Activated T-helper 1 cell treated with anti-CD3 and anti-CD28 coated beads, Interleukin-12 subunit alpha, Interleukin-12 subunit beta, Interleukin-2, Interleukin-4 antibody, amounts not matched to agents 30 ng/mL and 10 ng/mL and 1 ng/mL, durations not matched to agents 14 hours and 24 hours and 36 hours (primary cell): ENCODE measurements around the gene IGF1R. TPM values are rescaled to one million over a fixed set of nuclear protein-coding genes. Genes with fewer than 3 reads are reported as not detected.

Source experiments
- DNase-seq: peaks from one replicate; pipeline ENCODE4 v3.0.0; 2021; ENCODE audit warnings: low spot score
- H3K27ac Mint-ChIP-seq: one replicate; pipeline ENCODE4 v1.8.0; 2021; ENCODE audit warnings: mild to moderate bottlenecking, mixed read lengths
- H3K27me3 Mint-ChIP-seq: one replicate; pipeline ENCODE4 v1.8.0; 2022; ENCODE audit warnings: mild to moderate bottlenecking, moderate library complexity, mixed read lengths; ENCODE audit not compliant: insufficient read depth
- H3K36me3 Mint-ChIP-seq: one replicate; pipeline ENCODE4 v1.8.0; 2021; ENCODE audit warnings: low read depth, mixed read lengths
- H3K4me1 Mint-ChIP-seq: one replicate; pipeline ENCODE4 v1.8.0; 2021; ENCODE audit warnings: low read depth, mixed read lengths
- H3K4me3 Mint-ChIP-seq: one replicate; pipeline ENCODE4 v1.8.0; 2021; ENCODE audit warnings: mild to moderate bottlenecking, moderate library complexity, mixed read lengths
- H3K9me3 Mint-ChIP-seq: one replicate; pipeline ENCODE4 v1.8.0; 2021; ENCODE audit warnings: mixed read lengths
- intact Hi-C: fragments of 100-400 bp; cut with micrococcal nuclease; formaldehyde crosslinking; loops from one replicate; pipeline ENCODE4 v1.15.1; 2024
- total RNA-seq: library from RNA; stranded (reverse); gene quantifications from 2 replicates; pipeline ENCODE4 v1.2.3, GENCODE V29; 2022

Gene IGF1R
- total RNA-seq, 1 donor from 2014 or later: 38.7 TPM

DNA sequence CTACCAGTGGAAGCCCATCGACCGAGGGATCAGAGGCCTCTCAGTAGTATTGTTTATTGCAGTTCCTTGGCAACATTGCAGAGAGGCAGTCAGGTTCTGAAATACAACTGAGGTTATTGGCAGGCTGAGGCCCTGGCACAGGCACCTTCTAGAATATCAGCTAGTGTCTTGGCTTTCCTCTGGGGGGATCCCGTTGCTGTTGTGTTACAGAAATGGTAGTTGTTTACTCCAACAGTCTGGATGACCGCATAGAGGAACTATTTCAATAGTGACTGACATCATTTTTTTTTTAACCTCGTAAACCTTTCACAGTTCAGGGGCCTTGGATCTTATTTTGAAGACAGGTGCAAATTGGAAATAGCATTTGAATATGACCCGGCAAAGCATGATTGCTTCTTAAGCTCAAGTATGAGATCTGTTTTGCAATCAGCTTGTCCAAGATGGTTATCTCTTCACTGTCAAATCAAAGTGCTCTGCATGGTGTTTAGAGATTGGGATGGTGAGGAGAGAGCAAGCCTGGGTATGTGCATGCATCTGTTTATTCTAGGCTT, 295.3 kb downstream of the IGF1R start:
- DNase-seq: no peak
- Mint-ChIP-seq H3K27ac (no peak overlapping the region), H3K4me3 (no peak overlapping the region), H3K9me3 (no peaks in the 10 kb centered on the region), H3K4me1 (peaks cover 2% of the 10 kb centered on the region), H3K27me3 (no peaks in the 10 kb centered on the region), H3K36me3 (peaks cover 11% of the 10 kb centered on the region)
- intact Hi-C loops: no loop called here

DNA sequence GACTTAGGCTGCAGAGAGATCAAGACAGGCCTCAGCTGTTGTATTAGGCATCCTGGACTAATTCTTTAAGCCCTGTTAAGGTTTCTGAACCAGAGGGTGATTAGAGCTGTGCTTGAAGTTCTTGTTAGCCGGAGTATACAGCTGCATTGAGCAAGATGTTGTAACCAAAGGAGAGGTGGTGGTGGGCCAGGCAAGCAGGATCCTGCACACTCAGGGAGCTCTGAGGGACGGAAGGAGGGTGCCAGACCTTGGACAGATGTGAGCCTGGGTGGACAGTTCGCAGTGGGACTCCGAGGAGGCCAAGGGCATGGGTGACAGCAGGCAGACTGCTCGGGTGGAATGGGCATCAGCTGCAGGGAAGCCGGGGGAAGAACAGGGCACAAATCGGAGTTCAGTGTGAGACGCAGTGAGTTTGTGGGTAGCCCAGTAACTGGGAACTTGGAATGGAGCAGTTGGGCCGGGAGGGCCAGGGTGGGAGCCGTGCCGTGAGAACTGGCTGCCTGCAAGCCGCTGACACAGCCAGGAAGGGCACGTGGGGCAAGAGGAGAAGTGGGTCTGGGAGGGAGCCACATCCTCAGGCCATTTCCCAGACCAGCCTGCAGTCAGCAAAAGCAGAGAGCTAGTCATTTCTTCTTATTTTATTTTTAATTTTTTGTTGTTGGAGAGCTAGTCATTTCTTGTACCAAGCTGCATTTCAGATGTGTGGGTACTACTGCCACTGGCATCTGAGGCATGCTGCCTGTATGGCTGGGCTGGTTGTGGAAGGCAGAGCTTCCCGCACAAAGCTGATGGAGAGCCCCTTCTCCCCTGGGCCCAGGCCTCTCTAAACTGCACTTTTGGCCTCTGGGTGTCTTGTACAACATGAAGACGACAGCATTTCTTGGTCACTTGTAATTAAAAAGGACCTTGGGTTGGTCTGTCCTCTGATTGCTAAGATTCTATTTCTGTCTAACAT, 298.2 kb downstream of the IGF1R start:
- Mint-ChIP-seq H3K27ac (no peak overlapping the region), H3K4me1 (no peaks in the 10 kb centered on the region), H3K4me3 (no peak overlapping the region), H3K36me3 (peaks cover 13% of the 10 kb centered on the region), H3K9me3 (no peaks in the 10 kb centered on the region), H3K27me3 (no peaks in the 10 kb centered on the region)
- DNase-seq: no peak
- intact Hi-C loops: no loop called here

DNA sequence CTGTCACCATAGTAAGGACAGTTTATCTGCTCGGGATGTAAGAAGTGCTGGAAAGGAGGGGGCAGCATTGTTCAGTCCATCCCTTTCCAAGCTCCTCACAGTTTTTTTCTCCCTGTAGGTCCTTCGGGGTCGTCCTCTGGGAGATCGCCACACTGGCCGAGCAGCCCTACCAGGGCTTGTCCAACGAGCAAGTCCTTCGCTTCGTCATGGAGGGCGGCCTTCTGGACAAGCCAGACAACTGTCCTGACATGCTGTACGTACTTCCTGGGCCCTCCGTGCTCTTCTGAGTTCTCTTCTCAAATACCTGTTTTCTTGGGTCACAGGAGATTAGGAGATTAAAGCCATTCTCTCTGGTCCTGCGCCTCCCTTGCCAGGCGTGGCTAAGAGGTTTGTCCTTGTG, 300.1 kb downstream of the IGF1R start:
- Mint-ChIP-seq H3K9me3 (no peaks in the 10 kb centered on the region), H3K27ac (no peak overlapping the region), H3K27me3 (no peaks in the 10 kb centered on the region), H3K4me1 (peaks cover 17% of the 10 kb centered on the region), H3K36me3 (peaks cover 8% of the 10 kb centered on the region), H3K4me3 (no peak overlapping the region)
- DNase-seq: no peak
- intact Hi-C loops: no loop called here

DNA sequence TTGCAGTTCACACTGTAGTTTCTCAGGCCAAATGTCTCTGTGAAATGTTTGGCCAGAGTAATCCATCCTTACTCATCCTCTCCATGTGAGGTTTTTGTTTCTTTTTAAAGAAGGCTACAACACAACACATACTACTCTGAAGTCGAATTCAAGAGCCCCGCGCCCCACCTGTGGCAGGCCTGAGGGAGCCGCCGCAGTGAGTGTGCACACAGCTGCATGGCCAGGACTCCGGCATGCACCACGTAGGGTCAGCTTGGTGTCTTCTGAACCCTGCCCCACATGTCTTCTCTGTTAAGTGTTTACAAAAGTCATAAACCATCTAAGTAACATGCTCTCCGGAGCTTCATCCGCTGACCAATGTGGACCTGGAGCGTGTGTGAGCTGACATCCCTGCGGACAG, 300.6 kb downstream of the IGF1R start:
- intact Hi-C loops: no loop called here
- H3K4me1 Mint-ChIP-seq: peaks cover 20% of the 10 kb centered on the region
- H3K9me3 Mint-ChIP-seq: no peaks in the 10 kb centered on the region
- DNase-seq: no peak
- H3K27ac Mint-ChIP-seq: no peak overlapping the region
- no peak overlapping the region for H3K4me3 Mint-ChIP-seq
- H3K36me3 Mint-ChIP-seq: peaks cover 8% of the 10 kb centered on the region
- H3K27me3 Mint-ChIP-seq: no peaks in the 10 kb centered on the region

DNA sequence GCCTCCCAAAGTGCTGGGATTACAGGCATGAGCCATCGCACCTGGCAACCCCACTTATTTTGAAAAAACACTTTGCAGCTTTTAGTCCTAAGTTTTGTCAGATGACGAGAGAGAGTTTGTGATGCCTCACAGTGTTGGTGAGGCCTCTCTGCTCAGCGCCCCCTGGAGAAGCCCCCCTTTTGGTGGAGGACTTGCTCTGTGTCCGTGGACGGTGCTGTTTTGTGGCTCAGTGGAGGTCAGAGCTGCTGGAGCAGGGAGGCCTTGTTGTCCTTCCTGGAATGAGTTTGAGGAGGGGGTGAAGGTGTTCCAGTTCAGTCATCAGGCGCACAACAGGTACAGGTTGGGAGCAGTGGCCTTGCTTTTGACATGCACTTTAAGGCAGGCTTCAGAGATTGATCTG, 301.3 kb downstream of the IGF1R start:
- Mint-ChIP-seq H3K27me3 (no peaks in the 10 kb centered on the region), H3K36me3 (peaks cover 8% of the 10 kb centered on the region), H3K9me3 (no peaks in the 10 kb centered on the region), H3K27ac (no peak overlapping the region), H3K4me3 (no peak overlapping the region), H3K4me1 (peaks cover 20% of the 10 kb centered on the region)
- intact Hi-C loops: no loop called here
- no peak for DNase-seq

DNA sequence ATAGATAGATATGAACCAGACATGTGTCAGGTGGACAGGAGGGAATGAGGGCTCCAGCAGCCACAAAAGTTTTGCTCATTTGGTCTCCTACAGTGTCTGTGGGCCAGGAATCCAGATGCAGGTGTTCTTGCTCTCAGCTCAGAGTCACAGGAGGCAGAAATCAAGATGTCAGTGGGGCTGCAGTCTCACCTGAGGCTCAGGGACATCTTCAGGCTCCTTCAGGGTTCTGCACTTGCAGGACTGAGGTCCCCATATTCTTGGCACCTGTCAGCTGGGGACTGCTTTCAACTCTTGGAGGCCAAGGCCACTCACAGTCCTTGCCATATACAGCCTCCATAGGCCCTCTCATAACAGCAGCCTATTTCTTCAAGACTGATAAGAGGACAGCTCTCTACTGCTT, 301.9 kb downstream of the IGF1R start:
- H3K36me3 Mint-ChIP-seq: peaks cover 8% of the 10 kb centered on the region
- no peaks in the 10 kb centered on the region for H3K9me3 Mint-ChIP-seq
- H3K27me3 Mint-ChIP-seq: no peaks in the 10 kb centered on the region
- peaks cover 20% of the 10 kb centered on the region for H3K4me1 Mint-ChIP-seq
- no peak overlapping the region for H3K4me3 Mint-ChIP-seq
- intact Hi-C loops: no loop called here
- H3K27ac Mint-ChIP-seq: no peak overlapping the region
- no peak for DNase-seq

DNA sequence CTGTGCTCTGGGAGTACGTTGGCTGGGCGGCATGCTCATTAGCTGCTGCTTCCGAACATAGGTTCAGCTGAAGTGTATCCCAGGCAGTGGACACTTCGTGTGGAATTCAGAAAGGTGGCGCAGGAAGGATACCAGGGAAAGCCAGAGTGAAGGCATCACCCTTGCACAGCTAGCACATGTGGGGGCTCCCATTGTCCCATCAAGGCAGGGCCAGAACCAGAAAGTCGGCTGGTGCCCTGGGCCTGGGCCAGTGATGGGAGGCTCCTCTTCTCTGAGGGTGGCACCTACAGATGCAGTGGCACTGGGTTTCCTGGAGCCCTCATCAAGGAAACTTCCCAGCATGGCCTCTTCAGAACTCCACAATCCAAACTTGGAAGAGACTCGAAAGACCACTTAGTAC, 302.7 kb downstream of the IGF1R start:
- Mint-ChIP-seq H3K27me3 (no peaks in the 10 kb centered on the region), H3K27ac (no peak overlapping the region), H3K4me1 (peaks cover 20% of the 10 kb centered on the region), H3K9me3 (no peaks in the 10 kb centered on the region), H3K4me3 (no peak overlapping the region), H3K36me3 (peaks cover 8% of the 10 kb centered on the region)
- DNase-seq: no peak
- intact Hi-C loops: no loop called here

DNA sequence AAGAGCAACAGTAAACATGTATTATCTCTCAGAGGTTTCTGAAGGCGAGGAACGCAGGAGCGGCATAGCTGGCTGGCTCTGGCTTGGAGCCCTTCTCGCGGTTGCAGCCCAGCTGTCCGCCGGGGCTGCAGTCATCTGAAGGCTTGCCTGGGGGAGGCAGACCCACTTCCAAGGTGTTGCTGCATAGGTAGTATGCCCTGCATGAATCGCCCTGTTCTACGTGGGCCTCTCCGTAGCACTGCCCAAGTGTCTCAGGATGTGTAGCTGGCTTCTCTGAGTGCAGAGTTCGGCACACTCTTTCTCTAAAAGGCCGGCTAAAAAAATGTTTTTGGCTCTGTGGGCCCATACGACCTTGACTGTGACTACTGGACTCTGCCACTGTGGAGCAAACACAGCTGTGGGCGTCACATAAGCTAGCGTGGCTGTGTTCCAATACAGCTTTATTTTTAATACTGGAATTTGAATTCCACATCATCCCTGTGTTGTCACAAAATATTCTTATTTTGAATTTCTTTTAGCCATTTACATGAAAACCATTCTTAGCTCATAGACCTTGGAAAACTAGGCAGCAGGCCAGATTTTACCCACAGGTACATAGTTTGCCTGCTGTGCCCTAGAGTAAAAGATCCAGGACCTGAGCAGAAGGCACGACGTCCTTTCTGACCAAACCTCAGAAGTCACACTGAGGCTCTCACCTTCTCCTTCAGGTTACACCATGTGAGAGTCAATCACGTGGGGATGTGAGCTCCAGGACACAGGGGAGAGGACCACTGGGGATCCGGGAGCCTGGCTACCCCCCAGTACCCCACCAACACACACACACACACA, 303.4 kb downstream of the IGF1R start:
- Mint-ChIP-seq H3K9me3 (no peaks in the 10 kb centered on the region), H3K4me3 (no peak overlapping the region), H3K27me3 (no peaks in the 10 kb centered on the region), H3K36me3 (peaks cover 8% of the 10 kb centered on the region), H3K27ac (peak overlapping the region; percentile 36), H3K4me1 (peaks cover 20% of the 10 kb centered on the region)
- intact Hi-C loops: loop anchor here (2.0 kb wide), 1 partner anchor 37 kb away; no protein-coding TSS in a partner anchor
- no peak for DNase-seq

DNA sequence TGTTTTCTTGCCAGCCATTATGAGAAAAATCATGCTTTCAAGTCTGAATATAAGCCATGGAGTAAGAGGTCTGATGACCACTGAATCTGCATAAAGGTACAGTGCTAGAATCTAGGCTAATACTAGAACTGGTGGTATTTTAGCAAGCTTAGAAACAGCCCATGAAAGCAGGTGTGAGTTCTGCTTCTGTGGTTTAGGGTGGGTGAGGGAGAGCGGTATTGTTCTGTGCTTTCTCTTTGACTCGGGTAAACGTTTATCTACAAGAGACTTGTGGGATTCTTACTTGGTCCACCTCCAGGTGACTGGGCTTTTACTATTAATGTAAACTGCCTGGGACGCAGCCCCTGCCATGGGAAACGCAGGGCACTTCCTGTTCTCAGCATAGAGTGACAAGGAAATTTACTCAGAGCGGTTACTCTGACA, 304.1 kb downstream of the IGF1R start:
- DNase-seq: no peak
- Mint-ChIP-seq H3K27me3 (no peaks in the 10 kb centered on the region), H3K4me3 (peak overlapping the region; percentile 15), H3K9me3 (no peaks in the 10 kb centered on the region), H3K4me1 (peaks cover 20% of the 10 kb centered on the region), H3K27ac (peak overlapping the region; percentile 36), H3K36me3 (peaks cover 9% of the 10 kb centered on the region)
- intact Hi-C loops: loop anchor here (2.0 kb wide), 1 partner anchor 38 kb away; no protein-coding TSS in a partner anchor

DNA sequence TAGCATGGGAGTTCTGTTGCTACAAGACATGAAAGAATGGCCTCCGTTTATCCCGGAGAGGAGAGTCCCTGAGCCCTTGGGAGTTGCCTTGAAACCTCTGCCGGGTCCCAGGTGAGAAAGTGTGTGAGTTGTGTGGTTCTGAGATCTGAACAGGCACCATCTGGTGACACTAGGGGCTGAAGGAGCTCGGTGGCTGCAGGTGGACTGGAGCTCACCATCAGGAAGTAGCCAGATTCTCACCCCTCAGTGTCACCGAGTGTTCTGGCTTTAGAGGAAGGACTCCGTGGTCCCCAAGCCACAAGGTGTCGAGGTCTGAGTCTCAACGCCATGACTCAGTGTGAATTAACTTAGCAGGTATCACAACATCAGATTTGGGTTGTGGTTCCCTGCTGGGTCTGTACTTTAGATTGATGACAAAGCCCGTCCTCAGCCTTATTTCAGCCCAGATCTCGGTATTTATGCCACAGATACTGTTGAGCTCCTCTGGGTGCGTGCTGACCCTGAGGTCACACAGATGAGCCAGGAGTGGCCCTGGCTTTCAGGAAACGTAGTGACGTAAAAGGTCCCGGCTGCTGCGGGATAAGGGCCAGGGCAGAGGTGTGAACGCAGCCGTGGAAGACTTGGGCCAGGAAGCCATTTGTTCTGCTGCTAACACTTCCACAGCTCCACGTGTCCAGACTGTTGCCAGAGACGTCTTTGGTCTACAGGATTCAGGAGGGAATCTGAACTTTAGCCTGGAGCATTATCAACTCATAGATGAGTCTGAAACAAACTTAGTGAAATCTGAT, 304.9 kb downstream of the IGF1R start:
- peak overlapping the region; percentile 36 for H3K27ac Mint-ChIP-seq
- H3K4me3 Mint-ChIP-seq: peak overlapping the region; percentile 25
- peaks cover 15% of the 10 kb centered on the region for H3K36me3 Mint-ChIP-seq
- intact Hi-C loops: loop anchor here (2.0 kb wide), 1 partner anchor 38 kb away; no protein-coding TSS in a partner anchor
- H3K4me1 Mint-ChIP-seq: peaks cover 20% of the 10 kb centered on the region
- no peaks in the 10 kb centered on the region for H3K27me3 Mint-ChIP-seq
- no peaks in the 10 kb centered on the region for H3K9me3 Mint-ChIP-seq
- DNase-seq: no peak

DNA sequence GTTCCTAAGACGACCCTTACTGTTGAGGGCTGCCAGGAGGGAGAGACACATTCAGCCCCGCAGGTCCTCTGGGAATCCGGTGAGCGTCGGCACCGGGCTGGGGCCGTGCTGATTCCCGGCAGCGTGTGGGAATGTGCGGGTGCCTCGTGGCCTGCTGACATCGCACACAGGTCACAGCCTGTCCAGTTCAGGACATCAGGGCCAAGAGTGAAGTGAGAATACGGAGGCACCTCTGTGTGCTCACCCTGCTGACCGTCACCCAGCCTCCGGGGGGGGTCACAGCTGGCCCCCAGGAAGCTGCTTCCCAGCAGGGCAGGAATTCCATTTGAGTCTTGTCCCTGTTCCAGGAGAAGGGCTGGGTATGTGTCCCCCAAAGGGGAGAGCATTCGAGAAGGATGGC, 305.6 kb downstream of the IGF1R start:
- Mint-ChIP-seq H3K27ac (no peak overlapping the region), H3K4me1 (peaks cover 20% of the 10 kb centered on the region), H3K27me3 (no peaks in the 10 kb centered on the region), H3K36me3 (peaks cover 17% of the 10 kb centered on the region), H3K4me3 (no peak overlapping the region), H3K9me3 (no peaks in the 10 kb centered on the region)
- intact Hi-C loops: loop anchor here (2.0 kb wide), 1 partner anchor 39 kb away; no protein-coding TSS in a partner anchor
- no peak for DNase-seq

DNA sequence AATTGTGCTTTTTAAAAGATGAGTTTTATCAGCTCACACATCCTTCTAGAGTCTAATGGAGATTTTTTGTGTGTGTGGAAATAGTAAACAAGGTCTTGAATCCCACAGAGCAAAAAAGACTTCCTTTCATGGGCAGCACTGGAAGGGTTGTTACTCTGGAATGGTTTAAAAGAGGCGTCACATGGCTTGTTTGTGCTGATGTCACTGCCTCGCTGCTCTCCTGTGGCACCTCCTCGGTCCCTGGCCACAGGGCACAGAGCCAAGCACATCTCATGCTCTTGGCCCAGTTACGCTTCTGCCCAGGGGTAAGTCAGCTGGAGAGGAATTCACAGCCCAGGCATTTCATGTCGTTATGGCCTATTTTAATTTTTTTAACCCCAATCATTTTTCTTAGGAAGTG, 306.1 kb downstream of the IGF1R start:
- no peaks in the 10 kb centered on the region for H3K27me3 Mint-ChIP-seq
- no peak for DNase-seq
- no peaks in the 10 kb centered on the region for H3K9me3 Mint-ChIP-seq
- H3K36me3 Mint-ChIP-seq: peaks cover 15% of the 10 kb centered on the region
- peaks cover 20% of the 10 kb centered on the region for H3K4me1 Mint-ChIP-seq
- no peak overlapping the region for H3K27ac Mint-ChIP-seq
- H3K4me3 Mint-ChIP-seq: no peak overlapping the region
- intact Hi-C loops: no loop called here
